OCI-LY3 (cell line): ENCODE data around the gene ATP2A1.

ENCODE experiments used
- H2AFZ ChIP-seq: fragments of 200-600, 300-600 bp; shearing (Covaris generic); 2 replicates; pipeline ENCODE4 v1.6.0; 2014; ENCODE audit warnings: antibody characterized with exemption, low read depth, low read length
- H3K27ac ChIP-seq: fragments of 200-600, 300-600 bp; sonication (generic); 2 replicates; pipeline ENCODE4 v1.5.1; 2014; ENCODE audit warnings: mild to moderate bottlenecking, low read length, moderate library complexity, mixed read lengths
- H3K27me3 ChIP-seq: fragments of 200-600, 300-600 bp; sonication (generic); 2 replicates; pipeline ENCODE4 v1.6.1; 2014; ENCODE audit warnings: low read depth, low read length, mixed read lengths
- H3K36me3 ChIP-seq: fragments of 200-600, 300-600 bp; sonication (generic); replicated peaks from 2 replicates; pipeline ENCODE3; 2014; ENCODE audit warnings: low read depth, low read length, mixed read lengths
- H3K4me1 ChIP-seq: fragments of 300-600, 200-600 bp; sonication (generic); 2 replicates; pipeline ENCODE4 v1.6.1; 2014; ENCODE audit warnings: low read length, mixed read lengths
- H3K4me2 ChIP-seq: fragments of 200-600, 300-600 bp; sonication (generic); 2 replicates; pipeline ENCODE4 v1.6.1; 2014; ENCODE audit warnings: low read length, mixed read lengths
- H3K4me3 ChIP-seq: fragments of 300-600, 200-600 bp; sonication (generic); 2 replicates; pipeline ENCODE4 v1.5.1; 2014; ENCODE audit warnings: antibody characterized with exemption, mild to moderate bottlenecking, low read length, moderate library complexity
- H3K79me2 ChIP-seq: fragments of 300-600, 200-600 bp; shearing (Covaris generic); 2 replicates; pipeline ENCODE4 v1.6.1; 2014; ENCODE audit warnings: mild to moderate bottlenecking, low read length, mixed read lengths
- H3K9ac ChIP-seq: fragments of 300-600, 200-600 bp; shearing (Covaris generic); 2 replicates; pipeline ENCODE4 v1.6.0; 2014; ENCODE audit warnings: mild to moderate bottlenecking, low read length, moderate library complexity
- H3K9me3 ChIP-seq: fragments of 200-600, 300-600 bp; shearing (Covaris generic); 2 replicates; pipeline ENCODE4 v1.6.1; 2014; ENCODE audit warnings: low read length, mixed read lengths; ENCODE audit not compliant: insufficient read depth
- H4K20me1 ChIP-seq: fragments of 200-600, 300-600 bp; sonication (generic); 2 replicates; pipeline ENCODE4 v1.6.1; 2016; ENCODE audit warnings: low read length, mixed read lengths; ENCODE audit not compliant: insufficient read depth
- CTCF ChIP-seq: fragments of 200-600, 300-600 bp; sonication (generic); IDR thresholded peaks from 2 replicates; pipeline ENCODE4 v1.5.1; 2014; ENCODE audit warnings: antibody characterized with exemption, low read length, low read depth
- EZH2phosphoT487 ChIP-seq: fragments of 200-600 bp; shearing (Covaris generic); IDR thresholded peaks from 2 replicates; pipeline ENCODE4 v1.6.1; 2018; ENCODE audit warnings: antibody characterized with exemption, mixed run types, low read depth

The ATP2A1 gene

GRCh38 chr16:28834873-28835863, 43.1 kb upstream of the ATP2A1 start:
- no peak overlapping the region for H3K27ac ChIP-seq
- peaks cover 8% of the 10 kb centered on the region; the same call in 1 of the 2 replicates for H3K79me2 ChIP-seq
- H3K27me3 ChIP-seq = no peaks in the 10 kb centered on the region
- H4K20me1 ChIP-seq = peaks cover 5% of the 10 kb centered on the region; the same call in 1 of the 2 replicates
- no peak overlapping the region for H3K4me3 ChIP-seq
- TF ChIP-seq EZH2phosphoT487 (no peak), CTCF (no peak)
- no peak overlapping the region for H3K9ac ChIP-seq
- H3K36me3 ChIP-seq = peaks cover 82% of the 10 kb centered on the region
- no peak overlapping the region for H2AFZ ChIP-seq
- H3K4me2 ChIP-seq = no peak overlapping the region
- H3K9me3 ChIP-seq = no peaks in the 10 kb centered on the region
- H3K4me1 ChIP-seq = no peaks in the 10 kb centered on the region

- no peak overlapping the region for H3K4me2 ChIP-seq
- H4K20me1 ChIP-seq = peaks cover 5% of the 10 kb centered on the region; the same call in 1 of the 2 replicates
- no peaks in the 10 kb centered on the region for H3K27me3 ChIP-seq
- peaks cover 72% of the 10 kb centered on the region for H3K36me3 ChIP-seq
- H3K4me3 ChIP-seq = no peak overlapping the region
- no peak overlapping the region for H2AFZ ChIP-seq
- no peak overlapping the region for H3K9ac ChIP-seq
- H3K4me1 ChIP-seq = no peaks in the 10 kb centered on the region
- no peak overlapping the region for H3K27ac ChIP-seq
- peaks cover 8% of the 10 kb centered on the region; the same call in 1 of the 2 replicates for H3K79me2 ChIP-seq
- TF ChIP-seq CTCF (no peak), EZH2phosphoT487 (no peak)
- H3K9me3 ChIP-seq = no peaks in the 10 kb centered on the region
These were observed 42.2 kb upstream of the ATP2A1 start for GRCh38 chr16:28835864-28836760.

GRCh38 chr16:28836761-28837064, 41.6 kb upstream of the ATP2A1 start:
- no peak for TF ChIP-seq EZH2phosphoT487
- no peak for TF ChIP-seq CTCF
- no peak overlapping the region for H3K9ac ChIP-seq
- H3K27ac ChIP-seq = no peak overlapping the region
- H3K9me3 ChIP-seq = no peaks in the 10 kb centered on the region
- no peak overlapping the region for H3K4me3 ChIP-seq
- H2AFZ ChIP-seq = no peak overlapping the region
- no peaks in the 10 kb centered on the region for H3K27me3 ChIP-seq
- H3K36me3 ChIP-seq = peaks cover 68% of the 10 kb centered on the region
- peaks cover 5% of the 10 kb centered on the region; the same call in 1 of the 2 replicates for H4K20me1 ChIP-seq
- H3K79me2 ChIP-seq = peaks cover 8% of the 10 kb centered on the region; the same call in 1 of the 2 replicates
- H3K4me2 ChIP-seq = no peak overlapping the region
- no peaks in the 10 kb centered on the region for H3K4me1 ChIP-seq
